GM11168 (cell line): ENCODE measurements around the gene CACNA2D1.

Experiments
- in situ Hi-C: fragments of 300-500 bp; cut with MboI; formaldehyde crosslinking; loops from one replicate; pipeline ENCODE4 v1.12.0; 2022; ENCODE audit warnings: low sequenced_read_pairs; ENCODE audit not compliant: unreplicated experiment

The CACNA2D1 gene

GRCh38 chr7:82358923-82359322 is 84.7 kb downstream of the CACNA2D1 start:
- in situ Hi-C loops: no loop called here

DNA sequence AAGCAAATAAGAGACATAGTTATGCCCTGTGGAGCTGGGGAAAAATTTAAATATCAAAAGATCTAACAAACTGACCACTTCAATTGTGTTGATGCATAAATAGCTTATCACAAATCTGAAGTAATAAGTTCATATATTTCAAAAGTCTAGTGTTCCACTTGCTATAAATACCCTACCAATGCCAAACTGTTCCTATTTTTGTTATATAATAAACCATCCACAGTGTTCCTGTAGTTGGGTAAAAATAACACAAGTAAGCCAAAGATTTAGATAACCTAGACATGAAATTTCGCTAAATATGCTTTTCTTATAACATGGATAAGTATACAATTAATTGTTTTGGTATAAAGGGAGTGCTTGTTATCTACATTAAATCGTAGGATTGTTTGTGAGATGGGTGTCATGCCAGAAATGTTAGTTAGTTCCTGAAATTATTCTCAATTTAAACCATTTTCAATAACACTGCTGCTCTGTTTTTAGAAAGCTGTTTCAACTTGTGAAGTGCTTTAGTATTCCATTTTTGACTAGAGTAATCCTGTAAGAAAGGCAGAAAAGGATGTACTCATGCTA is 85.5 kb downstream of the CACNA2D1 start:
- in situ Hi-C loops: no loop called here

- in situ Hi-C loops: no loop called here
These were observed 95.3 kb downstream of the CACNA2D1 start for GRCh38 chr7:82348251-82348650.

DNA sequence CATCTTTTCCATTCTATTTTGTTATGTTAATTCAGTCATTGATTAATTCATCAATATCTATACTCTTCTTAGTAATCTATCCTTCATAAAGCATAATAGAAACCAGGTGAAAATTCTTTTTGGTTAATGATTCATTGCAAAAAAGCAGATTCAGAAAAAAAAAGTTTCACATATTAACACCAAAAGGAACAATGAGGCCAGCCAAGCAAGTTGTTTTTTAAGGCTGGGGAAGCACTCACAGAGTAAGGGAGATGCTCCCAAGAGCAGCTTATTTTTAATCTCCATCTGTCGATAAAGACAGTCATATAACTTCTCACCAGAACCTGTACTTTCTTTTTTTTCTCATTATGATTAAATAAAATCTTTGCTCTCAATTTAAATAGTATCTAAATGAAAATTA is 95.8 kb downstream of the CACNA2D1 start:
- in situ Hi-C loops: no loop called here

DNA sequence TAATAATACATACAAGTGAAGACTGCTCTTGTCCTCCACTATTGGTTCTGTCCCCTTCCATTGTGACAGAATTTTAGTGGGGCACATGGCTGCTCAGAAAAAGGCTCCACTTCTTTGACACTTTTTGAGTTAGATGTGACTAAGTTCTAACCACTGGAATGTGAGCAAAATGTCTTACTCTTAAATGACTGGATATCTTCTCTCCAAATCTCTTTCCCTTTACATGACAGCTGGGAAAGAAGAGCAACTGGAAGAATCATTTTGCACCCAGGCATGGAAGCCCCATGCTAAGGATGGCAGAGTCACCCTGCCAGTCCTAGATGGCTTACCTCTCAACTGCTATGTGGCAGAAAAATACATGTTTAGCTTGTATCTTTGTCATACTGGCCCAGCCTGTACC is 97.7 kb downstream of the CACNA2D1 start:
- in situ Hi-C loops: no loop called here

GRCh38 chr7:82343716-82344115 is 99.9 kb downstream of the CACNA2D1 start:
- in situ Hi-C loops: no loop called here

- in situ Hi-C loops: no loop called here
These were observed 103.6 kb downstream of the CACNA2D1 start for GRCh38 chr7:82339958-82340357.

- in situ Hi-C loops: no loop called here
These were observed 107.7 kb downstream of the CACNA2D1 start for GRCh38 chr7:82335927-82336326.

GRCh38 chr7:82335001-82335400 is 108.6 kb downstream of the CACNA2D1 start:
- in situ Hi-C loops: no loop called here

GRCh38 chr7:82331234-82331633 is 112.3 kb downstream of the CACNA2D1 start:
- in situ Hi-C loops: no loop called here

DNA sequence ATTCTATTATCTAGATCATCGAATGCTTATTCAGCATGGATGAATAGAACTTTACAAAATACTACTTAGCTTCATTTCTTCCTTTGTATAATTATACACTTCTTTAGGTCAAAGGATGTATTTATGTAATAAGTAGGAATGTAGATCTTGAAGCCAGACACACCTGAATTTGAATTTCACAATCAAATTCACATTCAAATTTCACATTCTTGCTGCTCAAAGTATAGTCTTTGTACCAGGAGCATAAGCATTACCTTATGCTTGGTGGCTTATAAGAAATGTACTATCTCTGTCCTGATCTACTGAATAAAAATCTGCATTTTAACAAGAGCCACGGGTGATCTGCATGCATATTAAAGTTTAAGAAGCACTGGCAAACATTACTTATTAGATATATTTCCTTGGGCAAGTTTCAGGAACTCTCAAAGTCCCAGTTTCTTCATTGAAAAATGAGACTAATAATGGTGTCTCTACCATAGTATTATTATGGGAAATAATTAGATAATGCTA is 112.8 kb downstream of the CACNA2D1 start:
- in situ Hi-C loops: no loop called here

GRCh38 chr7:82327898-82328297 is 115.7 kb downstream of the CACNA2D1 start:
- in situ Hi-C loops: no loop called here

DNA sequence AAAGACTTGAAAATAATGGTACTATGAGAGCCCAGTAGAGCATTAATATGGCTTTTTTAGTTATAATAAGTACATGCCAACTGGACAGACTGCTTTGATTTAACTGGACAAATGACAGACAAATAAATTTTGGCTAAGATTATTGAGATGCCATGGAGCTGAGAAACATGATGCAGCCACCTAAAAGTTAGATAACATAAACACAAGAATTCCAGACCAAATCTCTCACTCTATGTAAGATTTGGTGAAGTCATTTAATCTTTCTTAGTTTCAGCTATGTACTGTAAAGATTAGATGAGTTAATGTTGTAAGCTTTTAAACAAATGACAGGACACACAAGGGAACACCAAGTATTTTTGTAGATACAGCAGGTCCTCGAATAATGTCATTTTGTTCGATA is 118.2 kb downstream of the CACNA2D1 start:
- in situ Hi-C loops: no loop called here

DNA sequence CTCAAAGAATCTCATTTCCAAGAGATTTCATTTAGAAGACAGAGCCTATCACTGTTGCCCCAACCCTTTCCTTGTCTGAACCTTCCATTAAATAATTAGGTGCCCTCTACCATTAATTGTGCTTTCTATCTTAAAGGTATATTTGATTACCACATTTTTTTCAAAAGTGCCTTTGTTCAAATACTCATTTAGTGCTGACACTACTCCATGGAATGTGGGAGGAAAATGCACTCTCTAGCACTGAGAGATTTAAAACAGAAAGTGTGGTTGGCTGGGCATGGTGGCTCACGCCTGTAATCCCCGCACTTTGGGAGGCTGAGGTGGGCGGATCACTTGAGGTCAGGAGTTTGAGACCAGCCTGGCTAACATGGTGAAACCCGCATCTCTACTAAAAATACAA is 119.8 kb downstream of the CACNA2D1 start:
- in situ Hi-C loops: no loop called here

- in situ Hi-C loops: no loop called here
These were observed 123.9 kb downstream of the CACNA2D1 start for GRCh38 chr7:82319674-82320118.

DNA sequence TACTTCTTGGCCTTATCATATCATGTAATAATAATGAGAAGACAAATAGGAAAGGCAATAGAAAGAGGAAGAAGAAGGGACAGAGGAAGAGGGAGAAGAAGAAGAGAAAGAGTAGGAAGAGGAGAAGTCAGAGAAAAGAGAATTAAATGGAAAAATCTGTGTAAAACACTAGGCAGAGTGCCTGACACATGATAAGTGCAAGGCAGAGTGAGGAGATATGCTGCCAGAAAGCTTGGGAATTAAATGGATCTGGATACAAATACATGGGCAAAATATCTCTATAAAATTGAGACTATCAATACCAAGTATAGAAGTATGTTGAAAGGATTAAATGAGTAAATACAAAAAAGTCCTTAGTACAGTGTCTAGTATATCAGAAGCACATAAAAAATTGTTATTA is 124.8 kb downstream of the CACNA2D1 start:
- in situ Hi-C loops: no loop called here

DNA sequence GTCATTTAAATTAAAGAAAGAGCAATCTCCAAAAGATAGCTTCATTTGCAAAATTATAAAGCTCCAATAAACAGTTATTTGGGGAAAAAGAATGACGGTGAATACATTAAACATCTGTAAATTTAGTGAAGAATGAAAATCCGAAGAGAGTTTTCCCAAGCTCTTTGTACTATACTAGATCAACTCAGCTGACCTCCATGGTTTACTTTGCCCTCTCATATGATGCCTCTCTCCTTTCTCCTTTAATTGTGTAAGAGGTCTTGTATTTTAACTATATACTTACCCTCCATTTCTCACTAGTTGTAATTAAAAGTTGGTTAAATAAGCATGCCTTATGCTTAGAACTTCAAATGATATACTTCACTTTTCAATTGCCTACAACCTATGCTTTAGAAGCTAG is 125.8 kb downstream of the CACNA2D1 start:
- in situ Hi-C loops: no loop called here

- in situ Hi-C loops: no loop called here
These were observed 126.3 kb downstream of the CACNA2D1 start for GRCh38 chr7:82317257-82317721.

GRCh38 chr7:82313269-82313668 is 130.3 kb downstream of the CACNA2D1 start:
- in situ Hi-C loops: no loop called here

DNA sequence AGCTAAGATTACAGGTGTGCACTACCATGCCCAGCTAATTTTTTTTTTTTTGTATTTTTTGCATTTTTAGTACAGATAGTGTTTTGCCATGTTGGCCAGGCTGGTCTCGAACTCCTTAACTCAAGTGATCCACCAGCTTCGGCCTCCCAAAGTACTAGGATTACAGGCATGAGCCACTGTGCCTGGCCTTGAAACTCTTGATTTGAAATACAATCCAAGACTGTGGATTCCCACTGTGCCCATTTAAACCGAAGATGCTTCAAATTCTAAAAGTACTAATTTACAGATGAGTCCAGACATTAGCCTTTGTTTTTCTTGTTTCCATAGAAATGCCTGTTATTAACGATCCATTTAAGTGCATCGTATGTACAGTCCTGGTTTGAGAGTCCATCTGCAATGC is 130.9 kb downstream of the CACNA2D1 start:
- in situ Hi-C loops: no loop called here

DNA sequence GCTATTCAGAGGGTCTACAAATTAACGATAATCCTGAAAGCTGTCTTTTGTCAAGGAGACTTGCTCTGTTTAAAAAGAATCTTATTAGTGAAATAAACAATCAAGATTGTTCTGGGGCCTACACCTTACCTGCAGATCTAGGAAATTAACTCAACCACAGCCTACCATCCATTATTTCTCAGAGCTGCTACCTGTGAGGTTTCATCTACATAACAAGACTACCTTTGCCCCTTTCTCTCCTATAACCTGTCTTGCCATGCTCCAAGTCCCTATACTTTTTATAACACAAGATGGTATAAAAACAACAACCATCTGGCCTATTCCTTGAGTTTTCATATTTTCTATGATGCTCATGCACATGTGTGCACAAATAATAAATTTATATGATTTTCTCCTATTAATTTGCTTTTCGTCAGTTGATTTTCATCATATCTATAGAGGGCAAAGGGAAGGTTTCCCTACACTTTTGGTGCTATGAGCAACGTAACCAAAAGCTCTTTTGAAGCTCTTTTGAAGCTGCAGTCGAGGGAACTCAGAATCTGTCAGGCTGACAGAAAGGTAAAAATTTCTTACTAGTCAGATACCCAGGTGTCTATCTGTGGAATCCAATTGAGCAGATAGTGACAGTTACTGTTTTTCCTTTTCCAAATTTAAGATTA is 138.1 kb downstream of the CACNA2D1 start:
- in situ Hi-C loops: no loop called here

GRCh38 chr7:82294865-82295264 is 148.7 kb downstream of the CACNA2D1 start:
- in situ Hi-C loops: no loop called here
